Osteocyte (in vitro differentiated cells): ENCODE data around the gene CD163. TPM values are rescaled to one million over a fixed set of nuclear protein-coding genes. Genes with fewer than 3 reads are reported as not detected.

ENCODE experiments used
- DNase-seq: peaks from one replicate; pipeline ENCODE4 v3.0.0; 2021; ENCODE audit warnings: mixed read lengths; ENCODE audit not compliant: unreplicated experiment; ENCODE audit errors: extremely low spot score
- H3K27ac Mint-ChIP-seq: one replicate; pipeline ENCODE4 v1.8.0; 2021; ENCODE audit warnings: mild to moderate bottlenecking, mixed read lengths; ENCODE audit not compliant: unreplicated experiment
- H3K27me3 Mint-ChIP-seq: one replicate; pipeline ENCODE4 v1.8.0; 2021; ENCODE audit warnings: mixed read lengths; ENCODE audit not compliant: unreplicated experiment
- H3K36me3 Mint-ChIP-seq: one replicate; pipeline ENCODE4 v1.8.0; 2021; ENCODE audit warnings: mixed read lengths; ENCODE audit not compliant: unreplicated experiment
- H3K4me1 Mint-ChIP-seq: one replicate; pipeline ENCODE4 v1.8.0; 2021; ENCODE audit warnings: mixed read lengths; ENCODE audit not compliant: unreplicated experiment
- H3K4me3 Mint-ChIP-seq: one replicate; pipeline ENCODE4 v1.8.0; 2021; ENCODE audit warnings: mild to moderate bottlenecking, moderate library complexity, mixed read lengths; ENCODE audit not compliant: unreplicated experiment
- H3K9me3 Mint-ChIP-seq: one replicate; pipeline ENCODE4 v1.8.0; 2021; ENCODE audit warnings: mixed read lengths; ENCODE audit not compliant: unreplicated experiment
- total RNA-seq: library from RNA; stranded (reverse); gene quantifications from 2 replicates; pipeline ENCODE4 v1.2.1, GENCODE V29; 2021
- TF ChIP-seq, protein P1 (sequence below): fragments of 200-600 bp; sonication (generic); IDR thresholded peaks from 2 replicates; pipeline ENCODE4 v1.5.0; 2021; ENCODE audit warnings: antibody characterized with exemption, mild to moderate bottlenecking, moderate library complexity

Gene CD163
- total RNA-seq, 1 donor from 2014 or later, result not detected

DNA sequence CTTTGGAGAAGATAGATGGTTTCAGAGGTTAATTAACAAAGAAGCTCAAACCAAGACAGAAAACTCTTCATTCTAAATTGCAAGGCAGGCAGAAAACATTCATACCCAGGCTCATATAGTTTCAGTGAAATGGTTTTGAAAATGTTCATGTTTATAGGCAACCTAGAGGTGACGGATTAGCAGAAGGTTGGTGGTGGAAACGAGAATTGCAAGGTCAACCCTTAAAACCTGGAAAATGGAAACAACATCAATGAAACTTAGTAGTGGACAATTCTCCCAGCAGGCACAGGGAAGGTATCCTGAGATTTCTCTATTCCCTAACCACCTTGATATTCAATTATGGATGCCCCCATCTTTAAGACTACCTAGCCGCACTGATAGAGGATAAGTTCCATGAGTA lies 965 bp downstream of the CD163 start:
- no peak for DNase-seq
- H3K4me1 Mint-ChIP-seq, result peaks cover 9% of the 10 kb centered on the region
- H3K9me3 Mint-ChIP-seq, result no peaks in the 10 kb centered on the region
- H3K4me3 Mint-ChIP-seq, result no peak overlapping the region
- TF ChIP-seq, protein P1, sequence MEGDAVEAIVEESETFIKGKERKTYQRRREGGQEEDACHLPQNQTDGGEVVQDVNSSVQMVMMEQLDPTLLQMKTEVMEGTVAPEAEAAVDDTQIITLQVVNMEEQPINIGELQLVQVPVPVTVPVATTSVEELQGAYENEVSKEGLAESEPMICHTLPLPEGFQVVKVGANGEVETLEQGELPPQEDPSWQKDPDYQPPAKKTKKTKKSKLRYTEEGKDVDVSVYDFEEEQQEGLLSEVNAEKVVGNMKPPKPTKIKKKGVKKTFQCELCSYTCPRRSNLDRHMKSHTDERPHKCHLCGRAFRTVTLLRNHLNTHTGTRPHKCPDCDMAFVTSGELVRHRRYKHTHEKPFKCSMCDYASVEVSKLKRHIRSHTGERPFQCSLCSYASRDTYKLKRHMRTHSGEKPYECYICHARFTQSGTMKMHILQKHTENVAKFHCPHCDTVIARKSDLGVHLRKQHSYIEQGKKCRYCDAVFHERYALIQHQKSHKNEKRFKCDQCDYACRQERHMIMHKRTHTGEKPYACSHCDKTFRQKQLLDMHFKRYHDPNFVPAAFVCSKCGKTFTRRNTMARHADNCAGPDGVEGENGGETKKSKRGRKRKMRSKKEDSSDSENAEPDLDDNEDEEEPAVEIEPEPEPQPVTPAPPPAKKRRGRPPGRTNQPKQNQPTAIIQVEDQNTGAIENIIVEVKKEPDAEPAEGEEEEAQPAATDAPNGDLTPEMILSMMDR, result no peak
- H3K27me3 Mint-ChIP-seq, result peaks cover 14% of the 10 kb centered on the region
- no peaks in the 10 kb centered on the region for H3K36me3 Mint-ChIP-seq
- no peak overlapping the region for H3K27ac Mint-ChIP-seq

DNA sequence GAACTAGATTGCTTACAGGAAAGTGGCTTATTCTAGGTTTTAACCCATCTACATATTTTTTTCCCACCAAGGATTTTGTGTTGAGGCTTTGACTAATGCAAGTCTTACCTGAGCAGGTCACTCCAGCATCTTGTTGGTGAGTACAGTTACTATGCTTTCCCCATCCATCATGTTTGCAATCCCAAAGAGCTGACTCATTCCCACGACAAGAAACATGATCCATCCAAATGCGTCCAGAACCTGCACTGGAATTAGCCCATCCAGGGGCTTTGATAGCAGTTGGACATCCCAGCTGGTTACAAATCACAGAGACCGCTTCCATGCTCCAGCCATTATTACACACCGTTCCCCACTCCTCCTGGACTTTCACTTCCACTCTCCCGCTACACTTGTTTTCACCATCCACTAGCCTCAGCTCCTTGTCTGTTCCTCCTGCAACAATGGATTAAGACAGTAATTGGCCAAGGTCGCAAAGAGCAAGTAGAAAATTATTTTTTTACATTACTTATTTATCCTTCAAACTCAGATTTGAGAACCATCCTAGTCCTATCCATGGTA lies 2.5 kb downstream of the CD163 start:
- H3K36me3 Mint-ChIP-seq, result no peaks in the 10 kb centered on the region
- no peak overlapping the region for H3K27ac Mint-ChIP-seq
- no peak overlapping the region for H3K4me3 Mint-ChIP-seq
- TF ChIP-seq, protein P1, result no peak
- no peak for DNase-seq
- H3K9me3 Mint-ChIP-seq, result no peaks in the 10 kb centered on the region
- H3K27me3 Mint-ChIP-seq, result peaks cover 14% of the 10 kb centered on the region
- peaks cover 9% of the 10 kb centered on the region for H3K4me1 Mint-ChIP-seq

DNA sequence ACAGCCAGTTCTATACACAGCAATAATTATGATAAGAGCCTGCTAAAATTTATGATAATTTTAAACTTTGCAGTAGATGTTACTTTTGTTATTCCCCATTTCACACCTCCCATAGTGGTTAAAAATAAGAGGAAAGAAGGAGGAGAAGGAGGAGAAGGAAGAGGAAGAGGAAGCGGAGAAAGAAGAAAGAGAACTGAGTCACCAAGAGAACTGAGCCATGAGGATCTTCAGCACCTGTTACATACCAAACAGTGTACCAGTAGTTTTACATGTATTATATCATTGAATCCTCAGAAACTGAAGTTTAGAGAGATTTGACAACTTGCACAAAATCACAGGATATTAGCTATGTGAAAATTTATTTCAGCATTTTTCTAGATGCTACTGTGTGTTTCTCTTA lies 3.9 kb downstream of the CD163 start:
- Mint-ChIP-seq H3K9me3 (no peaks in the 10 kb centered on the region), H3K27ac (no peak overlapping the region), H3K27me3 (peaks cover 14% of the 10 kb centered on the region), H3K4me1 (peaks cover 9% of the 10 kb centered on the region), H3K4me3 (no peak overlapping the region), H3K36me3 (no peaks in the 10 kb centered on the region)
- no peak for DNase-seq
- TF ChIP-seq, protein P1, result no peak

DNA sequence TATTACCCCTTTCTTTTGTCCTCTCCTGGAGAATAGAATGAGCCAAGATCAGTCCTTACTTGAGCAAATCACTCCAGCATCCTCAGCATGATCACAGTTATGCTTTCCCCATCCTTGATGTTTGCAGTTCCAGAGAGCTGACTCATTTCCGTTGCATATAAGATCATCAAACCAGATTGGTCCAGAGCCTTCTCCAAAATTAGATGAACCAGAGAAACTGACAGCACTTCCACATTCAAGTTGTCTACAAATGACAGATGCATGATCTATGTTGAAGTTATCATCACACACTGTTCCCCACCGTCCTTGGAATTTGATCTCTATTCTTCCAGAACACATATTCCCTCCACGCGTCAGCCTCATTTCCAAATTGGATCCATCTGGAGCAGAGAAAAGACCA lies 4.8 kb downstream of the CD163 start:
- no peaks in the 10 kb centered on the region for H3K36me3 Mint-ChIP-seq
- no peak overlapping the region for H3K4me3 Mint-ChIP-seq
- TF ChIP-seq, protein P1, result no peak
- DNase-seq, result no peak
- H3K4me1 Mint-ChIP-seq, result peaks cover 9% of the 10 kb centered on the region
- peak overlapping the region; percentile 6 for H3K27ac Mint-ChIP-seq
- no peaks in the 10 kb centered on the region for H3K9me3 Mint-ChIP-seq
- peaks cover 14% of the 10 kb centered on the region for H3K27me3 Mint-ChIP-seq

DNA sequence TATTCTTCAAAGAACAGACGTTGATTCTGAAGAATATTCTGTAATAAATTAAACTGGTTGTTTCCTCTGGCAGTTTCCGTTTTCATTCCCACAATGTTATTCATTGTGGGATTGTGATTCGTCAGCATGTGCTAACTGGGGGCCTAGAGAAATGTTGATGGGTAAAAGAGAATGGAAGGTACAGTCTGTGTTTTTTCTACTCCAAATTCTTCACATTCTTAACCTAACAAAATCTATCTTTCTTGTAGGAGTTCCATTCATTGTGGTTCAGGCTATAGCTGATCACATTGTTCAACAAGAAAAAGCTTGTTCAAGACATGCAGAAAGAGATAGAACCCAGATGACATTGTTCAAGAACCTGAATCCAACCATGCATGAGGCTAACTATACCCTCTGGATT lies 5.9 kb downstream of the CD163 start:
- TF ChIP-seq, protein P1, result no peak
- H3K36me3 Mint-ChIP-seq, result no peaks in the 10 kb centered on the region
- no peak overlapping the region for H3K4me3 Mint-ChIP-seq
- DNase-seq, result no peak
- H3K9me3 Mint-ChIP-seq, result no peaks in the 10 kb centered on the region
- H3K27me3 Mint-ChIP-seq, result peaks cover 10% of the 10 kb centered on the region
- no peak overlapping the region for H3K27ac Mint-ChIP-seq
- H3K4me1 Mint-ChIP-seq, result peaks cover 9% of the 10 kb centered on the region
